GM18858 (cell line): ENCODE measurements around the gene FAF2.
"Not testable (repeated sequence)": the region's sequence is repeated elsewhere in the genome, so short reads cannot be mapped to it uniquely, and the experiment has no call there.

Experiments used
- ATAC-seq: cut with Tn5 transposase; IDR thresholded peaks from one replicate; pipeline ENCODE4 v1.9.1; 2021; ENCODE audit not compliant: unreplicated experiment

Gene FAF2

DNA sequence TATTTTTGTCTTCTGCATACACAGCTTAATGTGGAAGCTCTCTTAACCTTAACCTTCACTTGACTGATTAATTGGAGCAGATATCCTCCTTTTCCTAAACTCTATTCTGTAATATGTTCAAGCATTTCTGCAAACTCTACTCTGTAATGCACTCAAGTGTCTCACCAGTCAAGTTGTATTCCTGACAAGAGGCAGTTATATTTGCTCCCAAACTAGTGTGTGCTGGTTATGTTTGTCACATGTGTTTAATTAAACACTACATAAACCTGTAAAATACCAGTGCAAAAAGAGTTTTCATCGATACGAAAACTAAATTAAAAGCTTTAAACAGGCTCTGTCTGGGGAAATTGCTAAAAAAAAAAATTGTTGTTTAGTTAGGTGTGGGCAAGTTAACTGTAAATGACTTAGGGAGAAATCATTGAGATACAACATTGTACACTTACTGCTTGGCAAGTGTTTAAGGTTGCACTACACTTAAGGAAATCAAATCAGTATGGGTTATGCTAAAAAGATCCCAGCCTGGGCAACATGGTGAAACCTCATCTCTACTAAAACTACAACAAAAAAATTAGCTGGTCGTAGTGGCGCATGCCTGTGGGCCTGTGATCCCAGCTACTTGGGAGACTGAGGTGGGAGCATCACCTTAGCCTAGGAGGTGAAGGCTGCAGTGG is 6.7 kb downstream of the FAF2 start:
- no peak for ATAC-seq

DNA sequence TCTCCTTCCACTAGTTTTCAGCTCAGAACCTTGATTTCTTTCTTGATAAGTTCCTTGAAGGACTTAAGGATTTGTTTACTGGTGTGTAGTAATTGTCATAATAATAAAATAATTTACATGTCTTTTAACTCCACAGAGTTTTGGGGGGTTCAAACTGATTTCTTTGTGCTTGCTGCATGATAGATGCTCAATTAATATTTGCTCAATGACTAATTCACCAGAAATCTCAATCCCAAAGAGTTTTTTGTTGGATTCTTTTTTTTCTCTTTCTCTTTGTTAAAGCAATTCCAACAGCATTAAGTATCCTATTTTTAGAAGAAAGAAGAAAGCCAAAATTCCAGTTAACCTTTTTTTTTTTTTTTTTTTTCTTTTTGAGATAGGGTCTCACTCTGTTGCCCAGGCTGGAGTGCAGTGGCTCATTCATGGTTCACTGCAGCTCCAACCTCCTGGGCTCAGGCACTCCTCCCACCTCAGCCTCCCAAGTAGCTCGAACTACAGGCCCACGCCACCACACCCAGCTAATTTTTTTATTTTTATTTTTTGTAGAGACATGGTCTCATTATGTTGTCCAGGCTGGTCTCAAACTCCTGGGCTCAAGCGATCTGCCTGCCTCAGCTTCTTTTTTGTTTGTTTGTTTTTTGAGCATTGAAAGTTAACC is 10.8 kb downstream of the FAF2 start:
- ATAC-seq: no peak

DNA sequence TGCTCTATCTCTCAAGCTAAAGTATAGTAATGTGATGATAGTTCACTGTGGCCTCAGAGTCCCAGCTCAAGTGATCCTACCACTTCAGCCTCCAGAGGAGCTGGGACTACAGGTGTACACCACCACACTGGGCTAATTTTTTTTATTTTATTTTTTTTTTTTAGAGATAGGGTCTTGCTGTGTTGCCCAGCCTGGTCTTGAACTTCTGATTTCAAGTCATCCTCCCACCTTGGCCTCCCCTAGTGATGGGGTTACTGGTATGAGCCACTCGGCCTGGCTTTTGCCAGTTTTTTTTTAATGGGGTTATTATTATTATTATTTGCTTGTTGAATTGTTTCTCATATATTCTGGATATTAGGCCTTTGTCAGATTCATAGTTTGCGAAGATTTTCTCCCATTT is 13.2 kb downstream of the FAF2 start:
- no peak for ATAC-seq

DNA sequence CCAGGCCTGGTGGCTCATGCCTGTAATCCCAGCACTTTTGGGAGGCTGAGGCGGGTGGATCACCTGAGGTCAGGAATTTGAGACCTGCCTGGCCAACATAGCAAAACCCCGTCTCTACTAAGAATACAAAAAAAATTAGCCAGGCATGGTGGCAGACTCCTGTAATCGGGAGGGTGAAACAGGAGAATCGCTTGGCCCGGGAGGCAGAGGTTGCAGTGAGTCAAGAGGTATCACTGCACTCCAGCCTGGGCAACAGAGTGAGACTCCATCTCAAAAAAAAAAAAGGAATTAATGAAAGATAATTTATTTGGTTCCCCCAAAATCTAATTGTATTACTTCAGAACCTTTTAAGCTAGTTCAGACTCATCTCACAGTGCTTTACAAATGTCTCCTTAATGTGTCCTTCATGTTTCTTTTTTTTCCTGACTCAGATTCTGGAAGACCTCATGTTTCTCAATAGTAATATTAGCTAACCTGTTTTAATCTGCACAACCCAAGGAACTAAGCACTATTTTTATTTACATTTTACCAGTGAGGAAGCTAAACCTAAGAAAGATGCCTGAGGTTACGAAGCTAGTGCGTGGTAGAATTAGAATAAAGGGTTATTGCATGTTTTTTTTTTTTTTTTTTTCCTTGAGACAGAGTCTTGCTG is 15.1 kb downstream of the FAF2 start:
- ATAC-seq: no peak

DNA sequence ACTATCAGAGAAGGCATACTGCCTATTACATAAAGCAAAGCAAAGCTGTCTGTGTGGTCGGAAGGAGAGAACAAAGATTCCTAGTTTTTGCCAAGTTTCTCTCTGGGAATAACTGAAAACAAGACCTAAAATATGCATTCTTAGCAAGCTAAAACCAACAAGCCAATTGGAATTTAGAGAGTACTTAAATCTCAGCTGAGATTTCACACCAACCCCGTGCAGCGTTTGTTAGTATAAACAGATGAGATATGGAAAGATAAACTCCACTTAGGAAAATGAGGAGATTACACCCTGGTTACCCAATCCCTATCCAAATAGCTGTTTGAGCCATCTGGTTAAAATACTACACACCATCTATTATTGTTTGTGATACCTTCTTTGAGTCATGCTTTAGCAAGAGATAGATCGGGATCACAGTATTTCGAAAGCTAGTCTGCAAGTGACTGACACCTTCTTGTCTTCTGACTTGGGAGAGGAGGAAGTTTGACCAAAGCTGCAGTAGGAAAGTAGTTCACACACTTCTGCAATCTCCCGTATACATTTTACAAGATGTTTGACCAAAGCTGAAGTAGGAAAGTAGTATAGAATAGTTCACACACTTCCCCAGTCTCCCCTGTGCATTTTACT is 18.2 kb downstream of the FAF2 start:
- ATAC-seq: no peak

DNA sequence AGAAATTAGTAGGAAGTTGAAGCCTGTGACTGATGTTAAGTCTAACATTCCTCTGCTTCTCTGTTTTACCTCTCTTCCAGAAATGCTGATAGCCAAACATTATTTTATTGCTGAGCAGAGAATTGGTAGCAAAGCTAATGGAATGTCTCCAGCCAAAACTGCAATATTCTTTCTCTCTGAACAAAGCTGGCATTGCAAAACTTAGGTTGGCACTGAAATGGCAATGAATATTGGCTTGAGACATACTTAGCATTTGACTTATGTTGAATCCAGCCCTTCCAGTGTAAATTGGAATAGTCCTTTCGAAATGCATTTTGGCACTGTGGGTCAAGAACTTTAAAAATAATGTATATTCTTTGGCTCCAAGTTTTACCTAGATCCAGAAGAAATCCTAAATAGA is 21.1 kb downstream of the FAF2 start:
- ATAC-seq: no peak

DNA sequence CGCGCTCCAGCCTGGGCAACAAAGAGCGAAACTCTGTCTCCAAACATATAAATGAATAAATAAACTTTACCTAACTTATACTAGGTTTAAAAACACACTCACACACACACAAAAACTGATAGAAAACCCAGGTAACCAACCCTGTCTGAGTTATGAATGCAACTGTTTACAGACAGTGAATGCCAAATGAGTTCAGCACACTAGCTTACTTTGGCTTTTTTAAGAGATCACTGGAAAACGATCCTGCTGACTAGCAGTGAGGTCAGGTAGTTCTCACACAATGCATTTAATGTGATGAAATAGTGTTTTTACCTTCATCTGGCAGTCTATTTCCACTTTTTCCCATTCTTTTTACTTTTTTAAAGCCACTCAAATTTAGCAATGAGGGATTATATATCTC is 22.4 kb downstream of the FAF2 start:
- ATAC-seq: no peak

DNA sequence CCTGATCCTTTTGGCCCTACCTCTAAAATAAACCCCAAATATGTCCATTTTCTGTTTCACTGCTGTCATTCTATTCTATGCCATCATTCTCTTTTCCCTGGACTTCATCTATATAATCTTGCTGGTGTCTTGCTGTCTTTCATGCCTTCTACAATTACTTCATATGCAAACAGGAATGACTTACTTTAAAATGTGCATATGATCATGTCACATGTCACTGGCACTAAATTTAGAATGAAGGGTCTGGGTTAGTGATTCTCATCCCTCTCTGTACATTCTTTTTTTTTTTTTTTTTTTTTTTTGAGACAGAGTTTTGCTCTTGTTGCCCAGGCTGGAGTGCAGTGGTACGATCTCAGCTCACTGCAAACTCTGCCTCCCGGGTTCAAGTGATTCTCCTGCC is 22.9 kb downstream of the FAF2 start:
- no peak for ATAC-seq

DNA sequence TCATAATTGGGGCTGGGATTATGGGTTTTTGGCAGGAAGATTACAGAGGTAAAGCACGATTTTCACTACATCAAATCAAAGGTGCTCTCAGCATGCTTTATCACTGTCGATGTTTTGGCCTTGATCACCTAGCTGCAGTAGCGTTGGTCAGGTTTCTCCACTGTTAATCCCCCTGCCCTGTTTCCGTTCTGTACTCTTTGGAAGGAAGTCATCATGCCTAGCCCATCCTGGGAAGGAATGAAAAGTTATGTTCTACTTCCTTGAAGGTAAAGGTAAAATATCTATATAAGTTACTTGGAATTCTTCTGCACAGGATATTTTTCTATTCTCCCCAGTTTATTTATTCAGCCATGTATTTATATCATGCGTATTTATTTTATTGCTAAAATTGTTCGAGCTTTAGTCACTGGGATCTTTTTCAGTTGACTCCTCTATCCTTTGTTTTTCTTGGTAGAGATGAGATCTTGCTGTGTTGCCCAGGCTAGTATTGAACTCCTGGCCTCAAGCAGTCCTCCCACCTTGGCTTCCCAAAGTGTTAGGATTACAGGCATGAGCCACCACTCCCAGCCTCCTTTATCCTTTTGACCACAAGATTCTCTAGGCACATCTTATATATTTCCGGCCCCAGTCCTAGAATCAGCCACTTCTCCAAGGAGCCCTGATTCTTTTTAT is 25.3 kb downstream of the FAF2 start:
- ATAC-seq: no peak

DNA sequence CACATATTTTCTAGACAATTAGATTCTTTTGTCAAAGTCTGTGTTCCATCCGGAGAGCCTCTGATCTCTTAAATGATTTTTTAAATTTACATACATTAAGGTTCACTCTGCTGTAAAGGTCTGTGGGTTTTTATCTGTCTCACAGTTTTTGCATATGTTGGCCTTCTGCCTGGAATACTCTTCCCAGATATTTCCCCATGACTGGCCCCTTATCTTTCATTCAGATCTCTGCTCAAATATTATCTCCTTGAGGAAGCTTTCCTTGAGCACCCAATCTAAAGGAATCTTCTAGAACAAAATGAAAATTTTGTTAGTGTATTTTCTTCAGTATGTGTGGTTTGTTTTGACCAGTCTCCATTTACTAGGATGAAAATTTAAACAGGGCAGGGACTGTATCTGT is 26.3 kb downstream of the FAF2 start:
- ATAC-seq: no peak

DNA sequence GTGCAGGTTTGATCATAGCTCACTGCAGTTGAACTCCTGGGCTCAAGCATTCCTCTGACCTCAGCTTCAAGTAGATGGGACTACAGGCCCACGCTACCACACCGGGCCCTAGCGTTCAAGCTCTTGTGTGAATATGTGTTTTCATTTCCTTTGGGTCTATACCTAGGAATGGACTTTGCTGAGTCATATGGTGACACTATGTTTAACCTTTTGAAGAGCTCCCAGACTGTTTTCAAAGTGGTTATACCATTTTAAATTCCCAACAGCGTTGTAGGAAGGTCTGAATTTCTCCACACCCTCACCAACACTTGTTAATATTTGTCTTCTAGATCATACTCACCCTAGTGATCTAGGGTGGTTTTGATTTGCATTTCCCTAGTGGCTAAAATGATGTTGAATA is 33.5 kb downstream of the FAF2 start:
- no peak for ATAC-seq

DNA sequence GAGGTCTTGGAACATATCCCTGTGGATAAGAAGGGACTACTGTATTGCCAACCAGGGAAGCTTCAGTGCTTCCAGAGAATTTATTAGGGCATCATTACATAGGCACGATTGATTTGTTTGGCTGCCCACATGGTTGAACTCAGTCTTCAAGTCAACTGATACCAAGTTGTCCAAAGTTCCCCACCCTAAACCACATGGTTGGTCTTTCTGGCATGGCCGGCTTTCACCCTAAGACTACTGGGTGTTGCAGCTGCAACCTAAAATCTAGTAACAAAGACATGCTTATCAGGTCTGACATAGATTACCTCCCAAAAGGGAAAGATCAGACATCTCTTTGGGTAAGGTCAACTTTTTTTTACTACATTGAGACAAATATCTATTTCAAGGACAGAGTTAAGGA is 37.0 kb downstream of the FAF2 start:
- ATAC-seq: no peak

DNA sequence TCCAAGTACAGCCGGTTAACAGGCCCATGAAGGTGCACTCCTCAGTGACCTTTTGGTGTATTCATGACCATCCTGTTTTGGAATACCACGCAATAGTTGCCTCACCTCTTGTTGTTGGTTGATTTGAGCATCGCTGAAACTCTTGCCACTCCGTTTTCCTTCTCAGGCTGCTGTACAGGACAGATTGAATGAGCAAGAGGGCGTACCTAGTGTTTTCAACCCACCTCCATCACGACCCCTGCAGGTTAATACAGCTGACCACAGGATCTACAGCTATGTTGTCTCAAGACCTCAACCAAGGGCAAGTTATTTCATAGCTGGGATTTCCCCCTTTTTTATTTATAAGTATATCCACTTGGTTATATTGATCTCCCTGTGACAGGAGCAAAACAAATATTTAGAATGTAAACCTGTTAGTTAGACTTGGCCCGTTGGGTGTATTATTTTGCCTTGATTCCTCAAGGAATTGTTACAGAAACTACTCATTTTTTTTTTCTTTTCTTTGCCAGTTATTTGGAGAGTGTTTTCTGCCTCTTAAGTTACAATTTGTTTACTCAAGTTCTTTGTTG is 38.1 kb downstream of the FAF2 start:
- no peak for ATAC-seq

DNA sequence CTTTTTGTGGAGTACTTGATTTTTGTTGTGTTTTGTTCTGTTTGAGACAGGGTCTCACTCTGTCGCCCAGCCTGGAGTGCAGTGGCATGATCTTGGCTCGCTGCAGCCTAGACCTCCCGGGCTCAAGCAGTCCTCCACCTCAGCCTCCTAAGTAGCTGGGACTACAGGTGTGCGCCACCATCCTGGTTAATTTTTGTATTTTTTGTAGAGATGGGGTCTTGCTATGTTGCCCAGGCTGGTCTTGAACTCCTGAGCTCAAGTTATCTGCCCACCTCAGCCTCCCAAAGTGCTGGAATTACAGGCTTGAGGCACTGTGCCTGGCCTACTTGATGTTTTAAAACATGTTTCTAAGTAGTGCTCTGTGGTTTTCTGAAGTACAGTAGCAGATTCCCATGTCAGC is 39.0 kb downstream of the FAF2 start:
- ATAC-seq: not testable (repeated sequence)

DNA sequence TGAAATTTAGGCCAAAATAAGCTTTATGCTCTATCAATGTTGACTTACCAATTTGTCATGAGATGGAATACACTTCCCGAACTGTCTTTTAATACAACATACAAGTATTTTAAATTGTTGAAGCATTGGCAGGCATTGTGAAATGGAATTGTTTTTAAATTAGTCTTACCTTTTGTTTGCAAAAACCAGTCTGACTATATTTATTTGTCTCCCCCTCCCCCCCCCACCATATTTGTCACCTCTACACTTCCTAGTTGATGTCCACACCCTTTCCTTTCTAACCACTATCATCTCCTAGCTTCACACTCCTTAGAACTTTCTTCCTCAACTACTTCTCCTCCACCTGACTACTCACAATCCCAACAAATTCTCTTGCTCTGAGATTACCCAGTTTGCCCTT is 40.9 kb downstream of the FAF2 start:
- ATAC-seq: no peak

DNA sequence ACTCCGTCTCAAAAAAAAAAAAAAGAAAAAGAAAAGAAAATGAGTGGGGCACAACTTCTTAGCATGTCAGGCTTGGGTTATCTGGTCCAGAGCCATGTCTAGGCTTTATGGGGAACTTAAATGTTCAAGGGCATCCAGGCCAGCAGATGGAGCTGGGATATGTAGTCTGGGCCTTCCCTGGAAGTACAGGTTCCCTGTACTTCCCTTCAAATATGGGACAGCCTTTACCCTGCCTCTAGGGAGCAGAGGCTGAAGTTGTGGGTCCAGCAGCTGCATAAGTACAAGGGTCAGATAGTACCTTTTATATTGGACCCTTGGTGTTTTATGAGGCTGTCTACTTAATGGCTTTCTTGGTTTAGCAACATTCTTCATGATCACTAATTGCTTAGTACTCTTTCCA is 42.1 kb downstream of the FAF2 start:
- no peak for ATAC-seq

DNA sequence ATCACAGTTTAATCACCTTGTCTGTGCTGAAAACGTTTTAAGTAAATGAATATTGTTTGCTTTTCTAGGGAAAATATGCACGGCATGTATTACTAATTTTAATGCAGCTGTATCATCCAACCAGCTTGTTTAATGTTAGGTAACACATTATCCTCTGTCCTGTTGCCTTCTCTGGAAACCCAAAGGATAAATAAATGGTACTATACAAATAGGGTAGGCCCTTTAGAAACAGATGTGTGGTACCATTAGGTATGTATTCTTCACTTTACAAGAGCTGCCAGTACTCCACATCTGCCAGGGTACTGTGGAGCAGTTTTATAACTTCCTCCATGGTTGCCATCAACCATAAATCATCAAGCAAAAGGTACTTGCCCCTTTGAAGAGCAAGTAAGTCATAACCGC is 42.9 kb downstream of the FAF2 start:
- no peak for ATAC-seq

DNA sequence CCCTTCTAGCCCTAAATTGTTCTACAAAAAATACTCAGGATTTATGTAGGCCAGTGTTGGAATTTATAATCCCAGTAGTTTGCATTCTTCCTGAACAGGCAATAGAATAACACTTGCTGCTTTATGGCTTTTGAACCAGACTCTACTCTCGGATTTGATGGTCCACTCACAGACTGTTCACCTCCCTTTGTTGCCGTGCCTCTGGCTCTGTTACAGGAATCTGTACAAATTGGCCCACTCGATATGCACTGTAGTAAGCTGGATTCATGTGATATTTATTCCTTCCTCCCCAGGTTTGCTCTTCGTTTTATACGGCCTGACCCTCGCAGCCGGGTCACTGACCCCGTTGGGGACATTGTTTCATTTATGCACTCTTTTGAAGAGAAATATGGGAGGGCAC is 43.7 kb downstream of the FAF2 start:
- no peak for ATAC-seq

DNA sequence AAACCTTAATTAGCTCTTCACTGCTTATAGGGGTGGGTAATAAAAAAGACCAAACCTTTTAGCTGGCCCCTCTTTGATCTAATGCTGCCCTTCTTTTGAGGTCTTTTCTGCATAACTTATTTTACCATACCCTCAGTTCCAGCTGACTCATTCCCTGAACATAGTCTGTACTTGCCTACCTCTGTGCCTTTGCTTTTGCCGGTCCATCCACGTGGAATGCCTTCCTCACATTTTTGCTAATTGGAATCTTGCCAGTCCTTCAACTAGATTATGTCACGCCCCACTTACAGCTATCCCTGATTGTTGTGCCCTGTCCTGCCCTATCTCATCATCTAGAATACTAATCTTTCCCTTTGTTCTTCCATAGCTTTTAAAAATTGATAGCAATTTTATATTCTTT is 44.2 kb downstream of the FAF2 start:
- ATAC-seq: no peak

DNA sequence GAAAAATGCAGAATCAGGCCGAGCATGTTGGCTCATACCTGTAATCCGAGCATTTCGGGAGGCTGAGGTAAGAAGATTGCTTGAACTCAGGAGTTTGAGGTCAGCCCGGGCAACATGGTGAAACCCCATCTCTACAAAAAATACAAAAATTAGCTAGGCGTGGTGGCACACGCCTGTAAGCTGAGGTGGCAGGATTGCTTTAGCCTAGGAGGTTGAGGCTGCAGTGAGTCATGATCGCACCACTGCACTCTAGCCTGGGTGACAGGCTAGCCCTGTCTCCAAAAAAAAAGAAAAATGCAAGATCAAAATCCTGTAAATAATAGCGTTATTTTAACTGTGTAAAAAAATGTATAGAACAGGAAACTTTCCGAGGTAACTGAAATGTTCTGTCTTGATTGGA is 49.7 kb downstream of the FAF2 start:
- ATAC-seq: no peak

DNA sequence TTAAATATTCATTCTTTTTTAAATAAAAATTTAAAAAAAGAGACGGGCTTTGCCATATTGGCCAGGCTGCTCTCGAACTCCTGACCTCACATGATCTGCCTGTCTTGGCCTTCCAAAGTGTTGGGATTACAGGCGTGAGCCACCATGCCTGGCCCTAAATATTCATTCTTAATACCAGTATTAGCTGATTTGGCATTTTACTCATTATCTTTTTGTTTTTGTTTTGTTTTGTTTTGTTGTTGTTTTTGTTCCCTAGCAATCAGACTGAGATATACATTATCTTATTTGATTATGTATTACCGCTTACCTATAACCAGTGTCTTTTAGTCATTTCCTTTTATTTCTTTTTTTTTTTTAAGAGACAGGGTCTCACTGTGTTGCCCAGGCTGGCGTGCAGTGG is 51.1 kb downstream of the FAF2 start:
- ATAC-seq: no peak
